HepG2 (cell line): Measurements from ENCODE around the gene RNH1. TPM values are rescaled to one million over a fixed set of nuclear protein-coding genes. Genes with fewer than 3 reads are reported as not detected.

Source experiments
- CEBPB ChIP-seq: IDR thresholded peaks from 2 replicates; pipeline ENCODE4 v1.6.1; 2011; ENCODE audit warnings: low read depth, low read length, improper control_type of control experiment, borderline replicate concordance
- HOMEZ ChIP-seq: IDR thresholded peaks from 2 replicates; pipeline ENCODE4 v1.6.1; 2016; ENCODE audit warnings: low read depth
- MAZ ChIP-seq, 2 experiments: sonication (generic) in 1 of 2; formaldehyde crosslinking in 1 of 2; IDR thresholded peaks; 2 replicates each; pipeline versions ENCODE4 v1.5.0 to v1.6.1; 2012 to 2020; ENCODE audit warnings: low read depth in 2 of 2, mild to moderate bottlenecking in 2 of 2, borderline replicate concordance in 1 of 2, improper control_type of control experiment in 1 of 2, low read length in 1 of 2, missing genetic modification reagents in 1 of 2, moderate library complexity in 1 of 2
- MYC ChIP-seq: sonication (generic); formaldehyde crosslinking; IDR thresholded peaks from 2 replicates; pipeline ENCODE4 v1.9.0; 2021; ENCODE audit warnings: missing genetic modification reagents, borderline replicate concordance
- PRPF4 ChIP-seq: fragments of 200-400 bp; formaldehyde crosslinking; IDR thresholded peaks from 2 replicates; pipeline ENCODE4 v1.6.1; 2016; ENCODE audit warnings: low read length, low read depth; ENCODE audit not compliant: poor library complexity, severe bottlenecking
- SNAI1 ChIP-seq: sonication (generic); formaldehyde crosslinking; IDR thresholded peaks from 2 replicates; pipeline ENCODE4 v1.5.0; 2020; ENCODE audit warnings: mild to moderate bottlenecking, missing genetic modification reagents, borderline replicate concordance
- SP2 ChIP-seq: sonication (generic); formaldehyde crosslinking; IDR thresholded peaks from 2 replicates; pipeline ENCODE4 v1.5.1; 2020; ENCODE audit warnings: mild to moderate bottlenecking, missing genetic modification reagents
- THAP11 ChIP-seq: IDR thresholded peaks from 2 replicates; pipeline ENCODE4 v1.6.1; 2016; ENCODE audit warnings: missing biosample characterization, missing genetic modification reagents
- TP53 ChIP-seq: sonication (generic); formaldehyde crosslinking; conservative IDR thresholded peaks from 2 replicates; pipeline ENCODE4 v1.4.0; 2020; ENCODE audit warnings: missing genetic modification reagents
- U2AF2 ChIP-seq: fragments of 200-400 bp; formaldehyde crosslinking; IDR thresholded peaks from 2 replicates; pipeline ENCODE4 v1.6.1; 2017; ENCODE audit warnings: low read depth, mild to moderate bottlenecking, low read length
- YEATS2 ChIP-seq: sonication (generic); formaldehyde crosslinking; IDR thresholded peaks from 2 replicates; pipeline ENCODE4 v1.4.0; 2020; ENCODE audit warnings: missing genetic modification reagents, borderline replicate concordance
- ZBTB34 ChIP-seq: sonication (generic); formaldehyde crosslinking; IDR thresholded peaks from 2 replicates; pipeline ENCODE4 v1.8.0; 2022; ENCODE audit warnings: mild to moderate bottlenecking, missing genetic modification reagents
- ZBTB46 ChIP-seq: sonication (generic); formaldehyde crosslinking; IDR thresholded peaks from 2 replicates; pipeline ENCODE4 v1.4.0; 2020; ENCODE audit warnings: mild to moderate bottlenecking, missing genetic modification reagents, borderline replicate concordance
- ZFP36L2 ChIP-seq: sonication (generic); formaldehyde crosslinking; IDR thresholded peaks from 2 replicates; pipeline ENCODE4 v1.4.0; 2020; ENCODE audit warnings: missing genetic modification reagents
- ZFP41 ChIP-seq: sonication (generic); formaldehyde crosslinking; IDR thresholded peaks from 2 replicates; pipeline ENCODE4 v1.4.0; 2020; ENCODE audit warnings: mild to moderate bottlenecking, missing genetic modification reagents, borderline replicate concordance
- ZFP91 ChIP-seq: sonication (generic); formaldehyde crosslinking; IDR thresholded peaks from 2 replicates; pipeline ENCODE4 v1.9.0; 2022; ENCODE audit warnings: missing genetic modification reagents, mild to moderate bottlenecking, borderline replicate concordance
- ZNF639 ChIP-seq: conservative IDR thresholded peaks from 2 replicates; pipeline ENCODE4 v1.6.1; 2018; ENCODE audit warnings: missing genetic modification reagents
- ZNF747 ChIP-seq: sonication (generic); formaldehyde crosslinking; IDR thresholded peaks from 2 replicates; pipeline ENCODE4 v1.8.1; 2023; ENCODE audit warnings: missing genetic modification reagents, mild to moderate bottlenecking, borderline replicate concordance
- ZSCAN29 ChIP-seq: sonication (generic); formaldehyde crosslinking; conservative IDR thresholded peaks from 2 replicates; pipeline ENCODE4 v1.4.0; 2020; ENCODE audit warnings: mild to moderate bottlenecking, missing genetic modification reagents
- polyA plus RNA-seq, 8 experiments: library from polyadenylated mRNA; depleted of rRNA in 3 of 8; stranded (reverse) in 7 of 8; unstranded in 1 of 8; fragments of >200 nt; fragmentation: Illumina TruSeq in 4 of 8; extraction: Trizol in 4 of 8; gene quantifications; 2 replicates each; pipeline versions ENCODE4 v1.2.1 to v1.2.3, GENCODE V29; 2011 to 2016; ENCODE audit warnings: low read depth in 4 of 8, missing spikeins in 1 of 8, mixed read lengths in 1 of 8; ENCODE audit not compliant: insufficient read depth in 1 of 8
- total RNA-seq, 5 experiments: library from RNA; depleted of rRNA; stranded (reverse); fragments of >200 nt; fragmentation: Illumina TruSeq; extraction: Trizol; gene quantifications; 2 replicates each; pipeline ENCODE4 v1.2.3, GENCODE V29; 2016; ENCODE audit warnings: low read depth in 1 of 5

The RNH1 gene
- total and polyA plus RNA-seq, 2 of the 13 experiments (the other 11 are each of a cell fraction or from before 2014, with no cell fraction given): 36.0 to 74.1 TPM

- TF ChIP-seq MYC (CRISPR knock-in tag) (peak; percentile 83; the same call in 1 of the 2 replicates), HOMEZ (CRISPR knock-in tag) (no peak), TP53 (CRISPR knock-in tag) (no peak), ZNF747 (CRISPR knock-in tag) (peak; percentile 48; the same call in 1 of the 2 replicates), MAZ (IDR thresholded peaks at IDR 0.05; ENCODE audit: borderline replicate concordance, low read depth, low read length) (peak; percentile 68; the same call in 1 of the 2 replicates), MAZ (CRISPR knock-in tag; IDR thresholded peaks at IDR 0.05; ENCODE audit: low read depth) (peak; percentile 94), PRPF4 (no peak), ZBTB34 (CRISPR knock-in tag) (0 out of 2 replicates have a peak, but pooled peaks have one; percentile 68), THAP11 (peak; percentile 81), CEBPB (no peak), SNAI1 (CRISPR knock-in tag) (peak; percentile 74; the same call in 1 of the 2 replicates), ZFP91 (CRISPR knock-in tag) (peak; percentile 68), ZFP36L2 (CRISPR knock-in tag) (no peak), ZBTB46 (CRISPR knock-in tag) (no peak), U2AF2 (no peak), ZNF639 (CRISPR knock-in tag) (peak; percentile 64), SP2 (CRISPR knock-in tag) (no peak), YEATS2 (CRISPR knock-in tag) (peak; percentile 54; the same call in 1 of the 2 replicates), ZFP41 (CRISPR knock-in tag) (no peak), ZSCAN29 (0 out of 2 replicates have a peak, but pooled peaks have one; percentile 52)
Measured at GRCh38 chr11:518463-519202, 11.6 kb upstream of the RNH1 start (continued).
